Measurements from ENCODE around the gene KIF26A.

The KIF26A gene

GRCh38 chr14:104101651-104102281 is 36.6 kb upstream of the KIF26A start:
- no peak for DNase-seq

DNA sequence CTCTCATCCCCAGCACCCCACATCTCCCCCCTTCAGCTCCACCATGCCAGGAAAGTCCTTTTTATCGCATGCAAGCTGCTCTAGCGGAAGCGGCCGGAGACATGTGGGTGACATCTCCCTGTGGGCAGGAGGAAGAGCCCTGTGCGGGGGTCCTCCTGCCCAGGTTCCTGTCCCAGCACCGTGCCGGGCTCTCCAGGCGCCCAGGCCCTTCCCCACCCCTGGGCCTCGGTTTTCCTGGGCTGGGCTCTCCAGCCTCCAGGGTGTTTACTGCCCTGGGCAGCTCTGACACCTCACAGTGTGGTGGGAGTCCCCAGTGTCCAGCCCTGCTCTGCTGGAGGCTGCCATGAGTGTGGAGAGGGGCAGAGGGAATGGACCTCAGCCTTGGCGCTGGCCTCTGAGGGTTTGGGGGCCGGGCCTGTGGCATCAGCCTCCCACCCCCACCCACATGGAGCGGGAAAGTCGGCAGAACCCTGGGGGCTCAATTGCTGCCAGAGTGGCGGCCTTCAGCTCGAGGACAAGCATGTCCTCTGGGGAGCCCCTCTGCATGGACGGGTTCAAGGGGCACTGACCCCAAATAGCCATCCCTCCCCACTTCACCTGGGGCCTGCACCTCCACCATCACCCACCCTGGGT is 36.0 kb upstream of the KIF26A start:
- DNase-seq, result no peak

- no peak for DNase-seq
These were observed 35.3 kb upstream of the KIF26A start for GRCh38 chr14:104103061-104103445.

DNA sequence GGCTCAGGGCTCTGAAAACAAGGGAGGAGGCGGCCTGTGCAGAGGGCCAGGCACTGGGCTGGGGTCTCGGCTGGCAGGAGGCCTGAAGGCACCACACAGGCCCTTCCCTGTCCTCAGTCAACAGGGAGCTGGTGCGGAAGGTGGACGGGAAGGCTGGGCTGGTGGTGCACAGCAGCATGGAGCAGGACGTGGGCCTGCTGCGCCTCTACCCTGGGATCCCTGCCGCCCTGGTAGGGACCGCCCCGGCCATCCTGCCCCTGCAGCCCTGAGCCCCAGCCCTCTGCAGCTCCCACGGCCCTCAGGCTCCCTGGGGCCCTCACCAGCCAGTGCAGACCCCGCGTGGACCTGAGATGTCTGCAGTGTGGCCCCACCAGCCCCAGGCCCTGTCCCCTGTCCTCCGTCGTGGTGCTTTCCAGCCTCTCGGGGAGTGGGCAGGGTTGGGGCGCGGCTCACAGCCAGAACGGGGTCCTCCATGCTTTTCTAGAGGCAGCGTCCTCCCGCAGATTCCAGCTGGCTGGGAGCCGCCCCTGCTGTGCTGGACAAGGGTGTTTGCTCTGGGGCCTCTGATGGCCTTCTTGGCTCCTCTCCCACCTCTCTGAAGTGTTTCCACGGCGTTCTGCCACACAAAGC is 34.8 kb upstream of the KIF26A start:
- DNase-seq, result no peak

DNA sequence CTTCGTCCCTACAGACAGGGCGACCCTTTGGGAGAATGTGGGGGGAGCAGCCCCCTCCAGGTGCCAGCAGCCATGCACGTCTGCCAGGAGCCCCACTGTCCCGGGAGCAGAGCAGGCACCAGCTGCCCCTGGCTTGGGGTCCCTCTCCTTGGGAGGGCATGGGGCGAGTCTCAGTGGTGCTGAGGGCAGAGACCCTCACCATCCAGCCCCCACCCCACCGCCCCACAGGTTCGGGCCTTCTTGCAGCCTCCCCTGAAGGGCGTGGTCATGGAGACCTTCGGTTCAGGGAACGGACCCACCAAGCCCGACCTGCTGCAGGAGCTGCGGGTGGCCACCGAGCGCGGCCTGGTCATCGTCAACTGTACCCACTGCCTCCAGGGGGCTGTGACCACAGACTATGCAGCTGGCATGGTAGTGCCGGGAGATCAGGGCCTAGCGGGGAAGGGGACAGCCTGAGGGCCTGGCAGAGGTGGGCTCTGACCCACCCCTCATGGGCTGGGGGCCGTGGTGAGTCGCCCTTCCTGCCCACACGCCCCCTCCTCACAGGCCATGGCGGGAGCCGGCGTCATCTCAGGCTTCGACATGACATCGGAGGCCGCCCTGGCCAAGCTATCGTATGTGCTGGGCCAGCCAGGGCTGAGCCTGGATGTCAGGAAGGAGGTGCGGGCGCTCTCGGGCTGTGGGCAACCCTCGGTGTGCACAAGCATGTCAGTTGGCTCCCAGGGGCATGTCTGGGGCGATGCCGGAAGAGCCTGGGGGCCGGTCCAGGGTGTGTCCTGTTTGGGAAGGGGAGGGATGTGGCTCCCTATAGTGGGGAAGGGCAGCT is 34.1 kb upstream of the KIF26A start:
- DNase-seq, result no peak

DNA sequence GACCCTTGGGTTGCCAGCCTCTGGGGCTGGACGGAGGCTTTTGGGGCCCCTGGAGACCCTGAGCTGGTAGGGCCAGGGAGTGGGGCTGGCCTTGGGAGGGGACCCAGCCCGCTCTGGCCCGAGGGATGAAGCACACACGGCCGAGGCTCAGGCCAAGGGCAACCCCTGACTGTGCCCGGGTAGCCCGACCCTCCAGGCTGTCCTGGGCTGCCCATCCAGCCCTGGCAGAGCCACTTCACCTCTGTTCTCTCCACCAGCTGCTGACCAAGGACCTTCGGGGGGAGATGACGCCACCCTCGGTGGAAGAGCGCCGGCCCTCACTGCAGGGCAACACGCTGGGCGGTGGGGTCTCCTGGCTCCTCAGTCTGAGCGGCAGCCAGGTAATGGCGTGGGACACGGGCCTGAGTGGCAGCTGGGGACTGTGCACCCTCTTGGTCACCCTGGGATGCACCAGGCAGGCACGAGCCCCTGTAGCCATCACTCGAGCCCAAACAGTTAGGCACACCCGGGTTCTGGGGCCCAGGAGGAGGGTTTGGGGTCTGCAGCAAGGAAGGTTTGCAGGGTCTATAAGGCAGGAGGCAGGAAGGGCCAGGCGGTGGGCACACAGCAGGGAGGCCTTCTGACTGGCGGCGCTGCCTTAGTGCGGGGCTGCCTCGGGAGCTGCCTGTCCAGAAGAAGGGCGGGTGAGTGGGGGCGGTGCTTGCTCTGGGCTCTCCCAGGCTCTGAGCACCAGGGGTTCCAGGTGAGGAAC is 33.1 kb upstream of the KIF26A start:
- DNase-seq, result no peak

DNA sequence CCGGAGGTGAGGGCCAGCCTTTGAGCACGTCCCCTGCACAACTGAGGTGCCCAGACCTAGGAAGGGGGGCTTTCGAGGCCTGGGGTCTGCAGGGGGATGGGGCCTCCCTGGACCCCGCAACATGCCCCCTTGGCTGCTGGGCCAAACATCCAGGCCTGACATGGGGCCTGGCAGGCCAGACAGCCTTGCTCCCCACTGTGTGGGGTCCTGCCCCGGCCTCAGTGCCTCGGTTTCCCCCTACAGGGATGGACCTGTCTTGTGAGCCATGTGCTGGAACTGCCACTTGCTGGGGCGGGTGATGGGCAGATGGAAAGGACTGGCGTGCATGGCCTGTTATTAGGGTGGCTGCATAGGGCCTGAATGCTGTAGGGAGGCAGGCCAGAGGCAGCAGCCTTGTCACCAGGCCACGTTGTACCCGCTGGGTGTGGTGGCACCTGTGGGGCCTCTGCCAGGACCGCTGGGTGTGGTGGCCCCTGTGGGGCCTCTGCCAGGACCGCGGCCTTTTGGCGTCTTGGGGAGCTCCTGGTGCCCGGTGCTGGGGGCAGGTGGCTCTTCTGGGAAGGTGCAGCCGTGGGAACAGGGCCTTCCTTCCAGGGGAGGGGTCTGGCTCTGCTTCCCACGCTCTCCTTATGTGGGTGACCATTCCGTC is 32.4 kb upstream of the KIF26A start:
- no peak for DNase-seq

DNA sequence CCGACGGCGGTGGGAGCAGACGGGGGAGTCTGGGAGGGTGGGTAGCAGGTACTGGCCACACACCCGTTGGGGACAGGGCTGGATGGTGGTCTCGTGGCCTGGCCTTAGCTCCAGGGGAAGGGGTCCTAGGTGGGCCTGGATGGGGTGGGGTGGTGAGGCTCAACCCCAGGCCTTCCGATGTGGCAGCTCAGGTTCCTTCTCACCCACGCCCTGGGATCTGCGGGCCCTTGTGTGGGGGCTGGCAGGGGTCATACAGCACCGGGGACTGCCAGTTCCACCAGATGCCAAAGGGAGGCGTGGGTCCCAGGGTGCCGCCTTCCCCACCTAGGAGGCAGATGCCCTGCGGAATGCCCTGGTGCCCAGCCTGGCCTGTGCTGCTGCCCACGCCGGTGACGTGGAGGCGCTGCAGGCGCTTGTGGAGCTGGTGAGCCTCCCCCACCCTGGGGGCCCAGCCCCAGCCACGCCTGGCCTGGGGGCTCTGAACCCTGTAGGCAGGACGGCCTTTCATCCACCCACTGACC is 31.9 kb upstream of the KIF26A start:
- DNase-seq, result no peak

DNA sequence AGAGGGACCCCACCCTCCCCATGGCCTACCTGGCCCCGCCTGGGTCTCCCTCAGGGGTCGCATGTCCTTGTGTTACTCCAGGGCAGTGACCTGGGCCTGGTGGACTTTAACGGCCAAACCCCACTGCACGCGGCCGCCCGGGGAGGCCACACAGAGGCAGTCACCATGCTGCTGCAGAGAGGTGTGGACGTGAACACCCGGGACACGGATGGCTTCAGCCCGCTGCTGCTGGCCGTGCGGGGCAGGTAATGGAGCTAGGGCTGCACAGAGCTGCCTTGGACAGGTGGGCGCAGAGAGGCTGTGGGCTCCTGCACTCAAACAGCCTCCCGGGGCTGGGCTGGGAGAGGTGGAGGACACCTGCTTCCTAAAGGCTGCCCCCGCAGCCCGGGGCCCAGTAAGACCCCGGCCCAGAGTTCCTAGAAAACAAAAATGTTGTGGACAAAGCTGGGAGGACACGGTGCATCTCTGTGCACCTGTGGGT is 31.2 kb upstream of the KIF26A start:
- no peak for DNase-seq

DNA sequence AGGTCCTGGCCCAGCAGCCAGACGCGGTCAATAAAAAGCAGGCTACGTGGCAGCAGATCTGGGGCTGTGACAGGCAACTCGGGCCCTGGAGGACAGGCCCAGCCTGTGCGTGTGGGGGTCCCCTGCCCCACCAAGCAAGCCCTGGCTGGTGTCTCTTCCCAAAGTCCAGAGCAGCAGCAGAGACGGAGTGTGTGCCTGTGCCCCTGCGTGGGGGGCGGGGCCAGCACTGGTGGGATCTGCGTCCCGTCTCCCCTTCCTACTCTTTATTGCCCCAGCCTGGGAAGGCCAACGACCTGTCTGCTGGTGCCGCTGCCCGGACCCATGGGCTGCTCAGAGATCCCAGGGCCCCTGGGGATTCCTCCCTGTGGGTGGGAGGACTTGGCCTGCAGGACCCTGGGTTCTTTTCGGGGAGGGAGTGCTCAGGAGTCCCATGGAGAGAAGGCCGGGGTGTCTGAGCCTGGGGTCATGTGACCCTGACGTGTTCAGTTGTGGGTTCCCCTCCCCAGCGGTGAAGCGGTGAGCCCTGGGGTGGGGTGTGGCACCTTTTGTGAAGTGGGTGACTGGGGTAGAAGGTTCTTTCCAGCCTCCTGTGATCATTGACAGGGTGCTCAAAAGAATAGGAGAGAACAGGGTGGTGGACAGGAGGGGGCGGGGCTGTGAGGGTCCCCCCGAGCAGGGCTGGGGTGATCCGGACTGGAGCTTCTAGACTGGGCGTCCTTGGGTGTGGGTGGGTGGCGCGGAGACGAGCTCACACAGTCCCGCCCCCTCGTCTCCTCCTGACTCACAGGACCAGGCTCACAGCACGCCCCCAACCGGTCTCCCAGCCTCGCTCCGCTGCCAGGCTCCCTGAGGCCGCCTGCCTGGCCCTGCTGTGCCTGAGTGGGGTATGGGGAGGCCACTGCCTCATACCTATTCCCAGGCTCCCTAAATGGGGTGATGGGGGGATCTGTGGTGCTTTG is 30.5 kb upstream of the KIF26A start:
- DNase-seq, result no peak

DNA sequence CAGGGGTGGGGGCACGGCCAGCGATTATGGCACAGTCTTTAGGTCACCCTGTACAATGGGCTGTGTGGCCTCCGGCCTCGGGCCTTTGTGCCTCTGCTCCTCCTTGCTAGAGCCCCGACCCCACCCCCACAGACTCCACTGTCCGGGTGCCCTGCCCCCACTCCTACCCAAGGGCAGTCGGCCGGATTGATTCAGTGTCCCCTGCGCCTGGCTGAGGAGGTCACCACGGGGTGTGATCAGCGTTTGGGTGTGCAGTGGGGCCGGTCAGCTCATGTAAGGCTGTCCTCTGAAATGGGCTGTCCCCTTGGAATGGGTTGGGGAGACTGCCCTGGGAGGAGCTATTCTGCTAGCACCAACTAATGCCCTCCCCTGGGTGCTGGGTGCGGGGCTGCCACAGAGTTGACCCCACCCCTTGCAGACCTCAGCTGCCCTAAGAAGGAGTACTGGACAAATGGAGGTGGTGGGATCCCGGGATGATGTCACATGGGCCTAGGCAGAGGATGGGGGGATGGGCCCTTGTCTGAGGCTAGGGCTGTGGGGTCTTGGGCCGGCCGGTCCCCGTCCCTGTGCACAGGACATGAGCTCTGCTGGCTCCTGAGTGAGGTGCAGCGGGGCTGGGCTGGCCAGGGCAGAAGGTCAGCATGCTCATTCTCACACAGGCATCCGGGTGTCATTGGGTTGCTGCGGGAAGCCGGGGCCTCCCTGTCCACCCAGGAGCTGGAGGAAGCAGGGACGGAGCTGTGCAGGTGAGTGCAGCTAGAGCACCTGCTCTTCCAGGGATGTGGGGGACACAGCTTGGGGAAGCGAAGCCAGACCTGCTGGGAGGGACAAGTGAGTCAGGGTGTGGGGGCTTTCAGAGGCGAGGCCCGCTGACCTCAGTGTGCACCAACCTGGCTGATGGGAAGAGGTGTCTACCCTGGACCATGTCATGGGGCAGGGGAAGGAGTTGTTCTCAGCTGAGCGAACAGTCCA is 29.5 kb upstream of the KIF26A start:
- DNase-seq, result no peak

DNA sequence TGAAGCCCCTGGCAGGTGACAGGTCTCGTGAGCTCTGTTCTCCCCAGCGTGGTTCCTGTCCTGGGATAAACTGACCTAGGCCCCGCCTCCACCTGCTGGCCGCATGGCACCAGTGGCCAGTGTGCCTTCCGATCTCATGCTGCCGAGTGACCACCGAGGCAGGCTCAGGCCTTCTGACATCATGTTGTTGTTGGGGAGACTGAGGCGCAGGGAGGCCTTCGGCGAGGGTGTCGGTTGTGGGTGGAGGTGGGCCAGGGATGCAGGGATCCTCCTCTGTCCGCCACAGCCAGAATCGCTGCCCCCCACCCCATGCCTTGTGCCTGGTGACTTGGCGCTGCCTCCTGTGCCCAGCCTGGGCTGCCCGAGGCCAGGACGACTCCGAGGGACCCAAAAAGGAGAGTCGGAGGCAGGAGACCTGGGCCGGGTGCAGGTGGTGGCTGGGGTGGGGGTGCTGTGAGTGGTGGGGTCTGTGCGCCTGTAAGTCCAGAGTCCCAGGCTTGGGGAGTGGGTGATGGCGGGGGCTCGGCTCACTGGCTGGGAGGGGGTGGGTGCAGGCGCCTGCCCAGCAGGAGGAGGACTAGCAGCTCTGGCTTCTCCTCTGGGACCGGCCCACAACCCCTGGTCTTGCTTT is 28.5 kb upstream of the KIF26A start:
- no peak for DNase-seq

DNA sequence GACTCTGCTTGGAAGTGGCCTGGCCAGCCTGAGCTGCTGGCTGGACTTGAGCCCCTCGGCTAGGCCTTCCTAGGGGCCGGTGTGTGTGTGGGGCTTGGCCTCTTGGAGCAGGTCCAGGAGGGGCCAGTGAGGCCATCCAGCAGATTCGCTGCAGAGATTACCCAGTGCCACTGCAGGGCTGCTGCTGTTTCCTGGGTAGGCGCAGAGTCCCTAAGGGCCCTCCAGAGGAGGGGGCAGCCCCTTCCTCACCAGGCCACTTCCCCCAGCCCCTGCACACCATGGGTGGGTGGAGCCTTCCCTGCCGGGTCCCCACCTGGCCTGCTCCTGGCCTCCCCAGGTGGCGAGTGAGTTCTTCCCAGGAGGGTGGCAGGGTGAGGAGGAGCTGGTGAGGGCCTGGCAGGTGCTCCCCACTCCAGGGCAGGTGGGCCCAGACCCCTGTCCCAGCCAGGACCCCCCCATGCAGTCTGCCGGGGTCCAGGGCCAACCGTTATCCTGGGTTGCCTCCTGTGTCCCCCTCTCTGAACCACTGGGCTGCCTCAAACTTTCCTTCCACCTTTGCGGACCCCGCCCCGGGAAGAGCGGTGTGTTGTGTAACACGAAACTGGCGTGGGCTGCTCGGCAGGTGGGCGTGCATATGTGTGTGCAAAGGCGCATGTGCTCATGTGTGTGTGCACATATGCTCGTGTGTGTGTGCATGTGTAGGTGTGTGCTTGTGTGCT is 27.7 kb upstream of the KIF26A start:
- no peak for DNase-seq

DNA sequence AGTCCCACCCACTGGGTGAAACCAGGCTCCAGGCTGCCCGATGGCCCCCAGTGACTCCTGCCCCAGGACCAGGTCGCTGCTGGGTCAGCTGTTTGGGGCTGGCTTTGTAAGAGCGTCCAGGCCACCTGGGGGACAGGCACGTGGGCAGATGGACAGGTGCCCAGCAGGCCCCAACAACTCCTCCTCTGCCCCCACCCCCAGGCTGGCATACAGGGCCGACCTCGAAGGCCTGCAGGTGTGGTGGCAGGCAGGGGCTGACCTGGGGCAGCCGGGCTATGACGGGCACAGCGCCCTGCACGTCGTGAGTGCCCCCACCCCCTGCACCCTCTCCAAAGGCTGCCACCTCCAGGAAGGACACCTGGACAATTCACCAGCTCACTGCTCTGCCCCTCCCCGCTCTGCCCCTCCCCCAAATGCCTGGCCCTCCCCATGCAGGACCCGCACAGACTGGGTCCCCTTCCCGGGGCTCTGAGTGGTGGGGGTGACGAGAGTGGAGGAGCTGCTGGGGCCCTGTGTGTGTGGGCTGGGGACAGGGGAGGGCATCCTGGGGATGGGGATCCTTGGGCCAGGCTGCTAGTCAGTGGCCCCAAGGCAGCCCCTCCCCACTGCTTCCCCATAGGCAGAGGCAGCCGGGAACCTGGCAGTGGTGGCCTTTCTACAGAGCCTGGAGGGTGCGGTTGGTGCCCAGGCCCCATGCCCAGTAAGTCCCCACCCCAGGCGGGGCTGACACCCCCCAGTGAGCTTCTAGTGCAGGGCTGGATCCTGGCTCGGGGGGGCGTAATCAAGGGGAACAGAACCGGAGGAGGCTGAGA is 26.9 kb upstream of the KIF26A start:
- DNase-seq, result no peak

DNA sequence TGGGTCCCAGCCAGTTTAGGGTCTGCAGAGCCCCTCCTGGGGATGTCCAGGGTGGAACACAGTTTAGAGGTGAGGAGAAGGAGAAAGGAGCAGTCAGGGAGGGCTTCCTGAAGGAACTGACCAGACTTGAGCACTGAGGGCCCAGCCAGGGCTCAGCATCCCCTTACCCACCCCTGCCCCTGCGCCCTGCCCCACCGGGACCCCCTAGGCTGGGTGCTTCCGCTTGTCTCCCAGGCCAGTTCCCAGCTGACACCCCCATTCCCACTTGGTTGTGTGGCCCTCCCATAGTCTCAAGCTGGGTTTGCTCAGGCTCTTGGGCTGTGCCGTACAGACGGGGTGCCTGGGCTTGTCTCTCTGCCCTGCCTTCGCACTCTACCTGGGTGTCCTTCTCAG is 26.3 kb upstream of the KIF26A start:
- DNase-seq, result no peak

- no peak for DNase-seq
These were observed 25.5 kb upstream of the KIF26A start for GRCh38 chr14:104112609-104113571.
